D721Med (cell line): ENCODE data around the gene ERN1.
"Not testable (repeated sequence)": the region's sequence is repeated elsewhere in the genome, so short reads cannot be mapped to it uniquely, and the experiment has no call there.

Experiments used
- DNase-seq: peaks from one replicate; pipeline ENCODE4 v3.0.0; 2011; ENCODE audit warnings: low spot score; ENCODE audit not compliant: insufficient read length
- FAIRE-seq: peaks from 2 replicates; lab custom pipeline; 2011; peaks lifted over from hg19 to GRCh38; lab: Jason Lieb, UNC
- TF ChIP-seq, protein P1 (sequence below): IDR thresholded peaks from 2 replicates; pipeline ENCODE4 v1.5.1; 2012; ENCODE audit warnings: mild to moderate bottlenecking, control low read depth; ENCODE audit not compliant: insufficient read depth; ENCODE audit errors: missing control alignments

The ERN1 gene

DNA sequence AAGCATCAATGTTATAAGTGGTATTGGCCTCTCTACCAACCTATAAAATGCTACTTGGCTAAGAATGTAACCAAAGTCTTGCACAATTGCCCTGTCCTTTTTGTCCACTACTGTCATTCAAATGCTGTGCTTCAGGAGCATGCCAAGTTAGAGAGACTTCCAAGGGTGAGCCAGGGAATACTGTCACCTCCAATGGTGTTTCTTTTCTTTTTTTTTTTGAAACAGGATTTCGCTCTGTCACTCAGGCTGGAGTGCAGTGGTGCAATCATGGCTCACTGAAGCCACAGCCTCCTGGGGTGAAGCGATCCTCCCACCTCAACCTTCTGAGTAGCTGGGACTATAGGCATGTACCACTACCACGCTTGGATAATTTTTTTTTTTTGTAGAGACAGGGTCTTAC, 43.7 kb upstream of the ERN1 start:
- DNase-seq (no peak), FAIRE-seq (no peak)
- TF ChIP-seq, protein P1, sequence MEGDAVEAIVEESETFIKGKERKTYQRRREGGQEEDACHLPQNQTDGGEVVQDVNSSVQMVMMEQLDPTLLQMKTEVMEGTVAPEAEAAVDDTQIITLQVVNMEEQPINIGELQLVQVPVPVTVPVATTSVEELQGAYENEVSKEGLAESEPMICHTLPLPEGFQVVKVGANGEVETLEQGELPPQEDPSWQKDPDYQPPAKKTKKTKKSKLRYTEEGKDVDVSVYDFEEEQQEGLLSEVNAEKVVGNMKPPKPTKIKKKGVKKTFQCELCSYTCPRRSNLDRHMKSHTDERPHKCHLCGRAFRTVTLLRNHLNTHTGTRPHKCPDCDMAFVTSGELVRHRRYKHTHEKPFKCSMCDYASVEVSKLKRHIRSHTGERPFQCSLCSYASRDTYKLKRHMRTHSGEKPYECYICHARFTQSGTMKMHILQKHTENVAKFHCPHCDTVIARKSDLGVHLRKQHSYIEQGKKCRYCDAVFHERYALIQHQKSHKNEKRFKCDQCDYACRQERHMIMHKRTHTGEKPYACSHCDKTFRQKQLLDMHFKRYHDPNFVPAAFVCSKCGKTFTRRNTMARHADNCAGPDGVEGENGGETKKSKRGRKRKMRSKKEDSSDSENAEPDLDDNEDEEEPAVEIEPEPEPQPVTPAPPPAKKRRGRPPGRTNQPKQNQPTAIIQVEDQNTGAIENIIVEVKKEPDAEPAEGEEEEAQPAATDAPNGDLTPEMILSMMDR: no peak

DNA sequence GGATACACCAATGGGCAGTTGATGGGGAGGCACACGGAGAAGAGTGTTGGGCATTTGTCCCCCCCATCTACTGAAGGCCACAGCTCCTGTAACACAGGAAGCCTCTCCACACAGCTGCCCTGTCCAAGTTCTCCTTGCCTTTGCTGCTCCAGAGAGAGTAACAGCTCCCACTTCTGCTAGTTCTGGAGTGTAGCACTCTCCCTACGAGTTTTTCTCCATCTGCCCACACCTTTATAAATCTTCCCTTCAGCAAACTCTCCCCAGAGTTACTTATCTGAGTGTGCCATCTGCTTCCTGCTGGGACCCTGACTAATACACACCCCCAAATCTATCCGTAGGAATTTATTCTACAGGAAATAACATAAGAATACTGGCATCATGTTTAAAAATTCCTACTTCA, 42.6 kb upstream of the ERN1 start:
- DNase-seq (no peak), FAIRE-seq (no peak)
- TF ChIP-seq, protein P1: no peak

DNA sequence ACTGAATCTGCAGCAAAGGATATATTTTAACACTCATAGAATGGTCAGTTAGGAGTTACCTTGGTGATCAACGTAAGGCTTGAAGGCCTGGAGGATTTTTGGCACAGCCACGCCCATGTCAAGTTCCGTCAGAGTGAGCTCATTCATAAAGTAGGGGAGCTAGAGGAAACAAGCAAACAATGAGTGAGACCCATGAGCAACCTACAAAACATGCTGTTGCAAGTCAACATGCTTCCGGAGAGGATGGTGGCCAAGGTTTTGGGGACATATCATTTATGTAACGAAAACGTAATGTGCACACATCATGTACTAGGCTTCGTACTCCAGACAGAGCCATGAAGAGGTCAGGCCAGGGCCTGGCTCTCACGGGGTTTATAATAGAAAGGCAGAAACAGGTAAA, 41.1 kb upstream of the ERN1 start:
- TF ChIP-seq, protein P1: no peak
- FAIRE-seq (no peak), DNase-seq (no peak)

DNA sequence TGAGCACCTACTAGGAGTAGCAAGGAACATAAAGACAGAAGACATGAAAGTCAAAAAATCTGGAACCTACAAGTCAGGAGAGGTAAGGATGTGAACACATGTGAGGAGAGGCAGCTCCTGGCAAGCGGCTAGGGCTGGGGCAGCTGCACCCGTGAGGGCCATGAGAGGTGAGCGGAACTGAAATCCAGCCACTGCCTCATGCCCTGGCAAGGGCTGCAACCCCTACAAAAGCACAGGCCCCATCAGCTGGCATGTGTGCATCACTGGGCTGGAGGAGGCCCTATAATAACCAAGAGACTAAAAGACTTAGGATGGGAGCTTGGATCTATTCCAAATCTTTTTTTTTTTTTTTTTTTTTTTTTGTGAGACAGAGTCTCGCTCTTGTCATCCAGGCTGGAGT, 40.3 kb upstream of the ERN1 start:
- FAIRE-seq: no peak
- no peak for DNase-seq
- TF ChIP-seq, protein P1: no peak

DNA sequence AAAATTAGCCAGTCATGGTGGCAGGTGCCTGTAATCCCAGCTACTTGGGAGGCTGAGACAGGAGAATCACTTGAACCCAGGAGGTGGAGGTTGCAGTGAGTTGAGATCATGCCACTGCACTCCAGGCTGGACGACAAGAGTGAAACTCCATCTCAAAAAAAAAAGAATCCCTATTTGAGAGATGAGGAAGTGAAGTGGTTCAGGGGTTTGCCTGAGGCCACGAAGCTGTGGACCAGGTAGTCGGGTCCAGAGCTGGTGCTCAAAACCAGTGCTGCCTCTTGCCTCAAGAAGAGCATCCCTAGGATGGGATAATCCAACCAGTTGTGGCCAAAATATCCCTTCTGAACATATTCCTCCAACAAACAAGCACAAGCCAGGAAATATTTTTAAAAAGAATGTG, 37.7 kb upstream of the ERN1 start:
- not testable (repeated sequence) for DNase-seq, FAIRE-seq

DNA sequence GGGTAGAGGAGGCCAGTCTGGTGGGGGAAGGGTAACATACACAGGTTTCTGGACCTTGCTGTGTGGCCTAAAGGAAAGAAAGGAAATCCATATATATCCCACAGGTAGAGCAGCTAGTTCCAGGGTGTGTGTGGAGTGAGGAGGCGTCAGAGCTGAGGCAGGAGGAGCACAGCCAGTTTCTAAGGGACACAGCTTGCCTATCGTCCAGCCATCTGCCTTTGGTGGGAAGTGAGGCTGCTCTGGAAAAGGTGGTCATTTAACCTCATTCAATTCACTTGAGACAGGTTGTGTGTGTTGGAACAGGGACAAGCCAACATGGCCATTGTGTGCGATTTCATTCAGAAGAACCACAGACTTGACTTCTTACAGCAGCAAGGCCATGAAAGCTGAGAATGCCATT, 36.9 kb upstream of the ERN1 start:
- FAIRE-seq (no peak), DNase-seq (no peak)

DNA sequence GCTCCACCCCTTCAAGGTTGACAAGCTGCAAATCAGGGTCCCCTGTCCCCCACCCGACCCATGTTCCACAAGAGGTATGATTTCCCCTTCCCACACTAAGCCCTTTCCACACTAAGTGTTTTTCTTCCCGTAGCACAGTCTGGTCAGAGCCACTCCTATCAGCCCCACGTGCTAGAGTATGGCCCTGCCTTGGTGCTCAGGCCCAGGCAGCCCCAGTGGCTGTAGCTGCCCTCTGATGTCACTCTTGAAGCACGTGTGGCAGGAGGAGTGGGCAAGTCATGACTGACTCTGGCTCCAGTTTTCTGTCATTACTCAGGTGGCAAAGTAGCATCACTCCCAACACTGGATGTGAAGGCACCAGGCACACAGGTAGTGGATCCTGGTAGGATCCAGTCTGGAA, 35.4 kb upstream of the ERN1 start:
- TF ChIP-seq, protein P1: no peak
- no peak for FAIRE-seq
- no peak for DNase-seq

More for the DNA sequence above, 36.9 kb upstream of the ERN1 start:
- TF ChIP-seq, protein P1: no peak

DNA sequence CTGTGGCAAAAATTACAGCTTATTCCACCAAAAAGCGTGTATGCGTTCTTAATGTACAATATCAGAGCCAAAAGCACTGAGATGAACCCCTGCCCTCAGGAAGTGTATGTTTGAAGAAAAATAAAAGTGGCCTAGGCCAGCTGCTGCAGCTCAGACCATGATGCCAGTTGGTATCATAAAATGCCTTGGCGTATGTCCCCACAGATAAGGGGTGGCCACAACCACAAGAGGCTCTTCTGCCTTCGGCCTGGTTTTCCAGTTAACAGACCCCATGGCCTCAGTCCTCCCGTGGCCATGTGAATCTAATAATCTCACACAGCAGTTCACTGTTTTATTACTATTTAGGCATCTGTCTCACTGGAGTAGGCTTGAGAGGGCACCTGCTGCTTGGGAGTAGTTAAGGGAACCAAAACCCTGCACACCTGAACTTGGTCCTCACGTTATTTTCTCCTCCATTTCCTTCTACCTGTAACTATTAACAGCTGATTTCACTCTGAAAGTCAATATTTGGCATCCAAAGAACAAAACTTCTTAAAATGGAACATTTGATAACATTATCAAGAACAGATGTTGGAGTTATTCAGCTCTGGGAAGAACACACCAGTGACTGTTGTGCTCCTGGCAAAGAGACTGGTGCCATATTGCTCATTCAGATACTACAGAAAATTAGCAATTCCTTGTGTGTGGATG, 34.8 kb upstream of the ERN1 start:
- no peak for DNase-seq
- TF ChIP-seq, protein P1: no peak
- no peak for FAIRE-seq
